Parathyroid adenoma (tissue), 2 donors: ENCODE data around the gene SLC24A3.

Source experiments
- H2AFZ ChIP-seq: fragments of 300-600 bp; sonication (generic); one replicate; pipeline ENCODE4 v1.7.0; 2017; ENCODE audit warnings: antibody characterized with exemption, mild to moderate bottlenecking
- H3K27ac ChIP-seq: fragments of 300-600 bp; sonication (generic); one replicate; pipeline ENCODE4 v1.7.0; 2017
- H3K27me3 ChIP-seq: fragments of 300-600 bp; sonication (generic); one replicate; pipeline ENCODE4 v1.7.0; 2017; ENCODE audit warnings: low read length; ENCODE audit not compliant: control insufficient read depth, insufficient read depth
- H3K36me3 ChIP-seq: fragments of 300-600 bp; sonication (generic); one replicate; pipeline ENCODE4 v1.7.0; 2017; ENCODE audit warnings: low read length; ENCODE audit not compliant: control insufficient read depth, insufficient read depth
- H3K4me1 ChIP-seq: fragments of 300-600 bp; sonication (generic); one replicate; pipeline ENCODE4 v1.7.0; 2017; ENCODE audit warnings: control low read depth
- H3K4me2 ChIP-seq: fragments of 300-600 bp; sonication (generic); one replicate; pipeline ENCODE4 v1.7.0; 2017; ENCODE audit warnings: low read length
- H3K4me3 ChIP-seq: fragments of 300-600 bp; sonication (generic); one replicate; pipeline ENCODE4 v1.7.0; 2017; ENCODE audit warnings: low read depth, low read length
- H3K79me2 ChIP-seq: fragments of 300-600 bp; sonication (generic); one replicate; pipeline ENCODE4 v1.7.0; 2017; ENCODE audit warnings: control low read depth
- H3K9ac ChIP-seq: fragments of 300-600 bp; sonication (generic); one replicate; pipeline ENCODE4 v1.7.0; 2017; ENCODE audit warnings: mild to moderate bottlenecking
- H3K9me3 ChIP-seq: fragments of 300-600 bp; sonication (generic); one replicate; pipeline ENCODE4 v1.7.0; 2017; ENCODE audit warnings: low read length; ENCODE audit not compliant: control insufficient read depth
- CTCF ChIP-seq: fragments of 300-600 bp; sonication (generic); IDR thresholded peaks from one replicate; pipeline ENCODE4 v1.7.0; 2017; ENCODE audit warnings: antibody characterized with exemption, mild to moderate bottlenecking
- donor health status: primary hyperparathyroidism.

The SLC24A3 gene

GRCh38 chr20:19465536-19465935 lies 253.1 kb downstream of the SLC24A3 start:
- no peak overlapping the region for H3K27ac ChIP-seq
- H3K4me2 ChIP-seq, result no peak overlapping the region
- TF ChIP-seq CTCF, result no peak
- H3K36me3 ChIP-seq, result no peaks in the 10 kb centered on the region
- H3K9ac ChIP-seq, result no peak overlapping the region
- H3K79me2 ChIP-seq, result no peaks in the 10 kb centered on the region
- peaks cover 4% of the 10 kb centered on the region for H3K4me1 ChIP-seq
- H2AFZ ChIP-seq, result no peak overlapping the region
- H3K27me3 ChIP-seq, result no peaks in the 10 kb centered on the region
- no peaks in the 10 kb centered on the region for H3K9me3 ChIP-seq
- H3K4me3 ChIP-seq, result no peak overlapping the region

DNA sequence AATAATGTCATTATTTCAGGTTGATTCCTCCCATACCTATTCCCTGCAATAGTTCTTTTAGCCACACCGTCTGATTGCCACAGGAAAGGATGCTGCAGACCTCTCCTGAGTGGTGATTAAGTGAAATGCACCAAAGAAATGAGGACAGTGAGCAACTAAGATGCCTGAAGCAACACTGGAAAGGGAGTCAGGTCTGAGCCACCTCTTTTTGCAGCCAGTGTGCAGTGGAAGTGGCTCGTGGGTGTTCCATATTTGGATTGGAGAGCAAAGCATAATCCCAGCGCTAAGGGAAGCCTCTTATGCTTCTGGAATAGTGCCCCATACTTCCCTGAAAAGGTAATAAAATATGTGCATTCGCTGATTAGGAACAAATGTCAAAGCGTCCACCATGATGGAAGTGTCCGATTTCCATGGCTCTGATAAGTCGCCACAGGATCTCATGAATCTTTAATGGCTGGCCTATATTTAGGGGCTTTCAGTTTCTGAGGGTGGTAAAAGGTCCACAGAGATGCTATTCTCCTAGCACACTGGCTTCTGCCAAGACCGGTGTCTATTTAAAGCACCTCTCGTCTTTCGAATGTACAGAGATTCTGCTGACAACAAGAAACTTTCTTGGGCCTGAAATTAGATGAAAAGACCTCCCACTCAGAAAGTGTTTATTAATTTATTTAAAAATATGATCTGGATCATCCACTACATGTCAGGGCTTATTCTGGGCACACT lies 253.9 kb downstream of the SLC24A3 start:
- H3K9ac ChIP-seq, result no peak overlapping the region
- no peak for TF ChIP-seq CTCF
- no peak overlapping the region for H3K27ac ChIP-seq
- H3K79me2 ChIP-seq, result no peaks in the 10 kb centered on the region
- peaks cover 4% of the 10 kb centered on the region for H3K4me1 ChIP-seq
- H3K4me3 ChIP-seq, result no peak overlapping the region
- H3K36me3 ChIP-seq, result no peaks in the 10 kb centered on the region
- H3K4me2 ChIP-seq, result no peak overlapping the region
- H3K27me3 ChIP-seq, result no peaks in the 10 kb centered on the region
- no peaks in the 10 kb centered on the region for H3K9me3 ChIP-seq
- H2AFZ ChIP-seq, result no peak overlapping the region

GRCh38 chr20:19473216-19473921 lies 260.9 kb downstream of the SLC24A3 start:
- no peak overlapping the region for H3K4me2 ChIP-seq
- H3K27ac ChIP-seq, result no peak overlapping the region
- no peak overlapping the region for H3K4me3 ChIP-seq
- no peaks in the 10 kb centered on the region for H3K4me1 ChIP-seq
- no peak overlapping the region for H2AFZ ChIP-seq
- TF ChIP-seq CTCF, result no peak
- H3K9me3 ChIP-seq, result no peaks in the 10 kb centered on the region
- no peaks in the 10 kb centered on the region for H3K27me3 ChIP-seq
- H3K9ac ChIP-seq, result no peak overlapping the region
- H3K79me2 ChIP-seq, result no peaks in the 10 kb centered on the region
- H3K36me3 ChIP-seq, result no peaks in the 10 kb centered on the region

DNA sequence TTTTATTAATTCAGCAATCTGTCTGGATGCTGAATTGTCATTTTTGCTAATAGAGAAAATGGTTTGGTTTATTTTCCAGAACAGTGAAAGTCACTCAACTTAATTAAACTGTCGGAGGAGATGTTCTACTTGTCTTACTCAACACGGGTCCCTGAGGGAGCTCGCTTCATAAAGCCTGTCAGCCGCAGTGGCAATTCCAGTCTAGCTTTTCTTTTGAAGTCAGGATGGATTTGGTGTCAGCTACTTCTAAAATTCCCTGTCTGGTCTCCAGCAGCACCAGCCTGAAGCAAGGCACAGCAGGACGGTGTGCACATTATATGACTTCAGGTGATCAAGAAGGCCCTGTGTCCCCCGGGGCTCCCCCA lies 261.5 kb downstream of the SLC24A3 start:
- no peak overlapping the region for H3K27ac ChIP-seq
- no peak overlapping the region for H3K4me2 ChIP-seq
- no peaks in the 10 kb centered on the region for H3K9me3 ChIP-seq
- no peaks in the 10 kb centered on the region for H3K4me1 ChIP-seq
- H2AFZ ChIP-seq, result no peak overlapping the region
- H3K27me3 ChIP-seq, result no peaks in the 10 kb centered on the region
- H3K36me3 ChIP-seq, result no peaks in the 10 kb centered on the region
- H3K4me3 ChIP-seq, result no peak overlapping the region
- TF ChIP-seq CTCF, result no peak
- H3K9ac ChIP-seq, result no peak overlapping the region
- no peaks in the 10 kb centered on the region for H3K79me2 ChIP-seq
